GM11168 (cell line): ENCODE measurements around the gene CAMK1D.

Source experiments
- in situ Hi-C: fragments of 300-500 bp; cut with MboI; formaldehyde crosslinking; loops from one replicate; pipeline ENCODE4 v1.12.0; 2022; ENCODE audit warnings: low sequenced_read_pairs; ENCODE audit not compliant: unreplicated experiment

CAMK1D gene

GRCh38 chr10:12633776-12634620, 284.7 kb downstream of the CAMK1D start:
- in situ Hi-C loops = no loop called here

- in situ Hi-C loops = no loop called here
Measured at GRCh38 chr10:12634621-12634931, 285.2 kb downstream of the CAMK1D start.

- in situ Hi-C loops = no loop called here
Measured at GRCh38 chr10:12635127-12635541, 285.8 kb downstream of the CAMK1D start.

GRCh38 chr10:12636571-12636970, 287.2 kb downstream of the CAMK1D start:
- in situ Hi-C loops = no loop called here

- in situ Hi-C loops = no loop called here
Measured at GRCh38 chr10:12637649-12638048, 288.3 kb downstream of the CAMK1D start.

- in situ Hi-C loops = no loop called here
Measured at GRCh38 chr10:12638103-12638502, 288.8 kb downstream of the CAMK1D start.

GRCh38 chr10:12638781-12639180, 289.4 kb downstream of the CAMK1D start:
- in situ Hi-C loops = no loop called here

- in situ Hi-C loops = loop anchor here (10.0 kb wide), 1 partner anchor 375 kb away; no protein-coding TSS in a partner anchor
Measured at GRCh38 chr10:12639996-12640944, 290.9 kb downstream of the CAMK1D start.

GRCh38 chr10:12642036-12642435, 292.7 kb downstream of the CAMK1D start:
- in situ Hi-C loops = loop anchor here (10.0 kb wide), 1 partner anchor 377 kb away; no protein-coding TSS in a partner anchor

- in situ Hi-C loops = loop anchor here (10.0 kb wide), 1 partner anchor 378 kb away; no protein-coding TSS in a partner anchor
Measured at GRCh38 chr10:12643279-12643678, 293.9 kb downstream of the CAMK1D start.

GRCh38 chr10:12644380-12645144, 295.2 kb downstream of the CAMK1D start:
- in situ Hi-C loops = loop anchor here (10.0 kb wide), 1 partner anchor 380 kb away; no protein-coding TSS in a partner anchor

- in situ Hi-C loops = loop anchor here (10.0 kb wide), 1 partner anchor 381 kb away; no protein-coding TSS in a partner anchor
Measured at GRCh38 chr10:12645449-12645848, 296.1 kb downstream of the CAMK1D start.

- in situ Hi-C loops = loop anchor here (10.0 kb wide), 1 partner anchor 384 kb away; no protein-coding TSS in a partner anchor
Measured at GRCh38 chr10:12649012-12649584, 299.8 kb downstream of the CAMK1D start.

- in situ Hi-C loops = no loop called here
Measured at GRCh38 chr10:12650122-12650521, 300.8 kb downstream of the CAMK1D start.

GRCh38 chr10:12650538-12651298, 301.4 kb downstream of the CAMK1D start:
- in situ Hi-C loops = no loop called here

GRCh38 chr10:12655940-12656339, 306.6 kb downstream of the CAMK1D start:
- in situ Hi-C loops = no loop called here

- in situ Hi-C loops = no loop called here
Measured at GRCh38 chr10:12656518-12657142, 307.3 kb downstream of the CAMK1D start.

GRCh38 chr10:12657489-12657888, 308.1 kb downstream of the CAMK1D start:
- in situ Hi-C loops = no loop called here
